Osteocyte (in vitro differentiated cells): ENCODE data around the gene CENPF. TPM values are rescaled to one million over a fixed set of nuclear protein-coding genes. Genes with fewer than 3 reads are reported as not detected.

Experiments used
- DNase-seq: peaks from one replicate; pipeline ENCODE4 v3.0.0; 2021; ENCODE audit warnings: mixed read lengths; ENCODE audit not compliant: unreplicated experiment; ENCODE audit errors: extremely low spot score
- H3K27ac Mint-ChIP-seq: one replicate; pipeline ENCODE4 v1.8.0; 2021; ENCODE audit warnings: mild to moderate bottlenecking, mixed read lengths; ENCODE audit not compliant: unreplicated experiment
- H3K27me3 Mint-ChIP-seq: one replicate; pipeline ENCODE4 v1.8.0; 2021; ENCODE audit warnings: mixed read lengths; ENCODE audit not compliant: unreplicated experiment
- H3K36me3 Mint-ChIP-seq: one replicate; pipeline ENCODE4 v1.8.0; 2021; ENCODE audit warnings: mixed read lengths; ENCODE audit not compliant: unreplicated experiment
- H3K4me1 Mint-ChIP-seq: one replicate; pipeline ENCODE4 v1.8.0; 2021; ENCODE audit warnings: mixed read lengths; ENCODE audit not compliant: unreplicated experiment
- H3K4me3 Mint-ChIP-seq: one replicate; pipeline ENCODE4 v1.8.0; 2021; ENCODE audit warnings: mild to moderate bottlenecking, moderate library complexity, mixed read lengths; ENCODE audit not compliant: unreplicated experiment
- H3K9me3 Mint-ChIP-seq: one replicate; pipeline ENCODE4 v1.8.0; 2021; ENCODE audit warnings: mixed read lengths; ENCODE audit not compliant: unreplicated experiment
- CTCF ChIP-seq: fragments of 200-600 bp; sonication (generic); IDR thresholded peaks from 2 replicates; pipeline ENCODE4 v1.5.0; 2021; ENCODE audit warnings: antibody characterized with exemption, mild to moderate bottlenecking, moderate library complexity
- total RNA-seq: library from RNA; stranded (reverse); gene quantifications from 2 replicates; pipeline ENCODE4 v1.2.1, GENCODE V29; 2021

CENPF gene
- total RNA-seq, 1 donor from 2014 or later = 21.5 TPM

- DNase-seq = no peak
- Mint-ChIP-seq H3K4me1 (peaks cover 33% of the 10 kb centered on the region), H3K9me3 (no peaks in the 10 kb centered on the region), H3K36me3 (no peaks in the 10 kb centered on the region), H3K27ac (peak overlapping the region; percentile 78), H3K27me3 (no peaks in the 10 kb centered on the region), H3K4me3 (no peak overlapping the region)
- TF ChIP-seq CTCF = peak; percentile 79
Measured at GRCh38 chr1:214584805-214585766, 17.9 kb upstream of the CENPF start.

GRCh38 chr1:214586621-214587020 is 16.4 kb upstream of the CENPF start:
- no peaks in the 10 kb centered on the region for H3K27me3 Mint-ChIP-seq
- DNase-seq = no peak
- TF ChIP-seq CTCF = no peak
- H3K4me1 Mint-ChIP-seq = peaks cover 31% of the 10 kb centered on the region
- no peak overlapping the region for H3K4me3 Mint-ChIP-seq
- no peaks in the 10 kb centered on the region for H3K9me3 Mint-ChIP-seq
- H3K36me3 Mint-ChIP-seq = no peaks in the 10 kb centered on the region
- H3K27ac Mint-ChIP-seq = no peak overlapping the region

- H3K36me3 Mint-ChIP-seq = no peaks in the 10 kb centered on the region
- H3K4me3 Mint-ChIP-seq = no peak overlapping the region
- DNase-seq = no peak
- no peaks in the 10 kb centered on the region for H3K9me3 Mint-ChIP-seq
- H3K27me3 Mint-ChIP-seq = no peaks in the 10 kb centered on the region
- peaks cover 26% of the 10 kb centered on the region for H3K4me1 Mint-ChIP-seq
- no peak overlapping the region for H3K27ac Mint-ChIP-seq
- TF ChIP-seq CTCF = no peak
Measured at GRCh38 chr1:214587165-214587564, 15.8 kb upstream of the CENPF start.

GRCh38 chr1:214588963-214589597 is 13.9 kb upstream of the CENPF start:
- no peak for DNase-seq

More at GRCh38 chr1:214588963-214589597, 13.9 kb upstream of the CENPF start:
- no peak overlapping the region for H3K27ac Mint-ChIP-seq
- TF ChIP-seq CTCF = no peak
- no peak overlapping the region for H3K4me3 Mint-ChIP-seq
- no peaks in the 10 kb centered on the region for H3K27me3 Mint-ChIP-seq
- no peaks in the 10 kb centered on the region for H3K36me3 Mint-ChIP-seq
- H3K9me3 Mint-ChIP-seq = no peaks in the 10 kb centered on the region
- peaks cover 9% of the 10 kb centered on the region for H3K4me1 Mint-ChIP-seq
